CD14-positive monocyte (primary cell): ENCODE measurements around the gene ZNRF2. TPM values are rescaled to one million over a fixed set of nuclear protein-coding genes. Genes with fewer than 3 reads are reported as not detected.

Experiments
- DNase-seq, 3 donors: peaks; one replicate each; pipeline ENCODE4 v3.0.0-alpha.2; 2011 to 2022
- H2AFZ ChIP-seq: 2 replicates; pipeline ENCODE4 v1.6.0; 2012; ENCODE audit warnings: mild to moderate bottlenecking, low read depth, low read length, inconsistent platforms; ENCODE audit not compliant: insufficient read depth, poor library complexity, severe bottlenecking
- H3K27ac ChIP-seq, 2 donors: 1 replicate in 1 of 2; 2 replicates in 1 of 2; pipeline ENCODE4 v1.5.1; 2012 to 2013; ENCODE audit warnings: low read length in 2 of 2, control low read depth in 1 of 2, inconsistent platforms in 1 of 2, low read depth in 1 of 2, mild to moderate bottlenecking in 1 of 2
- H3K27me3 ChIP-seq, 2 donors: one replicate each; pipeline versions ENCODE4 v1.6.0 to v1.6.1; 2011 to 2013; ENCODE audit warnings: low read length in 2 of 2; ENCODE audit not compliant: control insufficient read depth in 2 of 2, insufficient read depth in 2 of 2
- H3K36me3 ChIP-seq, 2 donors: replicated peaks in 1 of 2; 1 replicate in 1 of 2; 2 replicates in 1 of 2; pipeline versions ENCODE4 v1.5.1 to v1.6.1; 2012 to 2013; ENCODE audit warnings: low read length in 2 of 2, control low read depth in 1 of 2, inconsistent platforms in 1 of 2, mild to moderate bottlenecking in 1 of 2; ENCODE audit not compliant: insufficient read depth in 2 of 2, control insufficient read depth in 1 of 2
- H3K4me1 ChIP-seq, 2 donors: 1 replicate in 1 of 2; 2 replicates in 1 of 2; pipeline versions ENCODE4 v1.5.1 to v1.6.1; 2012 to 2013; ENCODE audit warnings: low read length in 2 of 2, control low read depth in 1 of 2, inconsistent platforms in 1 of 2, mild to moderate bottlenecking in 1 of 2, moderate library complexity in 1 of 2; ENCODE audit not compliant: insufficient read depth in 2 of 2, control insufficient read depth in 1 of 2
- H3K4me2 ChIP-seq: replicated peaks from 2 replicates; pipeline ENCODE3; 2012; ENCODE audit warnings: low read length, moderate library complexity, mild to moderate bottlenecking; ENCODE audit not compliant: poor library complexity, severe bottlenecking; ENCODE audit errors: extremely low read depth
- H3K4me3 ChIP-seq, 3 experiments: fragments of 200-600 bp in 1 of 3; sonication (generic) in 1 of 3; replicated peaks in 1 of 3; 1 replicate in 2 of 3; 2 replicates in 1 of 3; pipeline ENCODE4 v1.5.1; 2011 to 2013; ENCODE audit warnings: low read length in 3 of 3, mild to moderate bottlenecking in 3 of 3, control low read depth in 2 of 3, low read depth in 2 of 3, inconsistent platforms in 1 of 3, moderate library complexity in 1 of 3
- H3K79me2 ChIP-seq: 2 replicates; pipeline ENCODE4 v1.6.0; 2012; ENCODE audit warnings: mild to moderate bottlenecking, control low read depth, inconsistent platforms, low read length, moderate library complexity; ENCODE audit not compliant: insufficient read depth
- H3K9ac ChIP-seq: 2 replicates; pipeline ENCODE4 v1.6.0; 2017; ENCODE audit warnings: low read length, mild to moderate bottlenecking; ENCODE audit not compliant: insufficient read depth, poor library complexity, severe bottlenecking
- H3K9me3 ChIP-seq, 2 donors: replicated peaks in 1 of 2; 1 replicate in 1 of 2; 2 replicates in 1 of 2; pipeline versions ENCODE4 v1.5.1 to v1.6.1; 2012 to 2013; ENCODE audit warnings: low read length in 2 of 2, control low read depth in 1 of 2; ENCODE audit not compliant: control insufficient read depth in 1 of 2, insufficient read depth in 1 of 2
- H4K20me1 ChIP-seq: 2 replicates; pipeline ENCODE4 v1.6.0; 2012; ENCODE audit warnings: mild to moderate bottlenecking, low read length, control low read depth, moderate library complexity; ENCODE audit not compliant: insufficient read depth
- H3K27ac Mint-ChIP-seq, 7 donors: one replicate each; pipeline ENCODE4 v1.8.0; 2020; ENCODE audit warnings: mild to moderate bottlenecking in 7 of 7, mixed read lengths in 7 of 7, moderate library complexity in 6 of 7, inconsistent platforms in 2 of 7
- H3K27me3 Mint-ChIP-seq, 3 donors: one replicate each; pipeline ENCODE4 v1.8.0; 2021 to 2022; ENCODE audit warnings: low read depth in 3 of 3, mild to moderate bottlenecking in 3 of 3, mixed read lengths in 3 of 3, moderate library complexity in 3 of 3, inconsistent platforms in 1 of 3
- H3K36me3 Mint-ChIP-seq, 2 donors: one replicate each; pipeline ENCODE4 v1.8.0; 2020; ENCODE audit warnings: mixed read lengths in 2 of 2, inconsistent platforms in 1 of 2, mild to moderate bottlenecking in 1 of 2
- H3K4me1 Mint-ChIP-seq: one replicate; pipeline ENCODE4 v1.8.0; 2020; ENCODE audit warnings: mild to moderate bottlenecking, mixed read lengths
- H3K4me3 Mint-ChIP-seq, 2 donors: one replicate each; pipeline ENCODE4 v1.8.0; 2020; ENCODE audit warnings: mild to moderate bottlenecking in 2 of 2, mixed read lengths in 2 of 2, moderate library complexity in 1 of 2
- H3K9me3 Mint-ChIP-seq, 7 donors: one replicate each; pipeline ENCODE4 v1.8.0; 2020 to 2022; ENCODE audit warnings: mixed read lengths in 7 of 7, mild to moderate bottlenecking in 6 of 7, moderate library complexity in 6 of 7, inconsistent platforms in 2 of 7
- CTCF ChIP-seq: fragments of 200-600 bp; IDR thresholded peaks from one replicate; pipeline ENCODE4 v1.8.0; 2022; ENCODE audit warnings: antibody characterized with exemption, mild to moderate bottlenecking
- WGBS: methylation state at CpG from one replicate; pipeline ENCODE4 v1.1.5; 2013; ENCODE audit warnings: missing lambda C conversion rate; ENCODE audit not compliant: insufficient coverage; 5-methylcytosine and 5-hydroxymethylcytosine counted together
- intact Hi-C, 2 donors: fragments of 100-400 bp; cut with micrococcal nuclease; formaldehyde crosslinking; loops; one replicate each; pipeline versions ENCODE4 v1.15.0 to v1.15.1; 2023
- polyA plus RNA-seq, 3 donors: library from polyadenylated mRNA; depleted of rRNA in 1 of 3; unstranded in 2 of 3; stranded (reverse) in 1 of 3; fragments of 300-500 nt in 2 of 3; fragments of >200 nt in 1 of 3; fragmentation: Illumina TruSeq in 2 of 3; gene quantifications; 1 replicate in 2 of 3; 2 replicates in 1 of 3; pipeline ENCODE4 v1.2.3, GENCODE V29; 2012 to 2021

Gene ZNRF2
- polyA plus RNA-seq, 3 donors, result 1.9 to 9.5 (median 5.7) TPM

GRCh38 chr7:30247541-30248401, 36.6 kb upstream of the ZNRF2 start:
- peaks cover 0 to 2% (median 0%) of the 10 kb centered on the region in 7 donors for H3K9me3 Mint-ChIP-seq

GRCh38 chr7:30249316-30249715, 35.1 kb upstream of the ZNRF2 start:
- H4K20me1 ChIP-seq, result no peaks in the 10 kb centered on the region
- H3K36me3 ChIP-seq, result no peaks in the 10 kb centered on the region
- H3K27ac ChIP-seq, result peak overlapping the region; percentile 52 to 72
- peak overlapping the region; percentile 87 to 94 (median 89) for H3K27ac Mint-ChIP-seq
- DNase-seq, result peak; percentile 72 to 82 (median 79)
- peak overlapping the region; percentile 7 for H2AFZ ChIP-seq
- H3K27me3 Mint-ChIP-seq, result no peaks in the 10 kb centered on the region
- peaks cover 50% of the 10 kb centered on the region for H3K4me1 Mint-ChIP-seq
- no peaks in the 10 kb centered on the region for H3K79me2 ChIP-seq
- H3K4me2 ChIP-seq, result no peak overlapping the region
- no peak for TF ChIP-seq CTCF
- peaks cover 0 to 2% (median 0%) of the 10 kb centered on the region in 7 donors for H3K9me3 Mint-ChIP-seq
- peaks cover 36 to 44% of the 10 kb centered on the region in 2 donors for H3K4me1 ChIP-seq
- 50% methylated on average over 2 of the region's 2 CpGs for WGBS
- no peaks in the 10 kb centered on the region for H3K27me3 ChIP-seq
- intact Hi-C loops, result no loop called here
- peaks cover 0 to 5% of the 10 kb centered on the region in 2 donors for H3K36me3 Mint-ChIP-seq
- H3K9ac ChIP-seq, result no peak overlapping the region
- no peaks in the 10 kb centered on the region for H3K9me3 ChIP-seq
- peak overlapping the region in 1 of 2 donors; percentile 1 for H3K4me3 Mint-ChIP-seq
- no peak overlapping the region for H3K4me3 ChIP-seq

More at GRCh38 chr7:30247541-30248401, 36.6 kb upstream of the ZNRF2 start:
- Mint-ChIP-seq H3K27me3 (no peaks in the 10 kb centered on the region), H3K27ac (no peak overlapping the region), H3K36me3 (peaks cover 0 to 3% of the 10 kb centered on the region in 2 donors), H3K4me1 (peaks cover 41% of the 10 kb centered on the region), H3K4me3 (no peak overlapping the region)
- WGBS, result 82% methylated on average over 5 of the region's 6 CpGs
- Histone ChIP-seq H3K4me1 (peaks cover 27 to 36% of the 10 kb centered on the region in 2 donors), H3K4me2 (no peak overlapping the region), H3K36me3 (no peaks in the 10 kb centered on the region), H3K4me3 (no peak overlapping the region), H4K20me1 (no peaks in the 10 kb centered on the region), H3K27ac (no peak overlapping the region), H3K27me3 (no peaks in the 10 kb centered on the region), H3K79me2 (no peaks in the 10 kb centered on the region), H3K9me3 (no peaks in the 10 kb centered on the region), H2AFZ (no peak overlapping the region), H3K9ac (no peak overlapping the region)
- intact Hi-C loops, result no loop called here
- TF ChIP-seq CTCF, result no peak
- no peak for DNase-seq
